Karpas-422 (cell line): ENCODE results near the gene OR10G8. TPM values are rescaled to one million over a fixed set of nuclear protein-coding genes. Genes with fewer than 3 reads are reported as not detected.

Experiments used
- DNase-seq: peaks from one replicate; pipeline ENCODE4 v3.0.0-alpha.2; 2015
- H2AFZ ChIP-seq: fragments of 200-600 bp; sonication (generic); 2 replicates; pipeline ENCODE4 v1.6.1; 2014; ENCODE audit warnings: antibody characterized with exemption, low read length, mixed read lengths
- H3K27ac ChIP-seq: fragments of 200-600 bp; sonication (generic); 2 replicates; pipeline ENCODE4 v1.5.1; 2014; ENCODE audit warnings: mild to moderate bottlenecking, low read length, moderate library complexity
- H3K27me3 ChIP-seq: fragments of 200-600 bp; sonication (generic); 2 replicates; pipeline ENCODE4 v1.6.1; 2014; ENCODE audit warnings: low read length, mixed read lengths
- H3K36me3 ChIP-seq: fragments of 200-600 bp; sonication (generic); 2 replicates; pipeline ENCODE4 v1.6.1; 2014; ENCODE audit warnings: low read length, mixed read lengths; ENCODE audit not compliant: insufficient read depth
- H3K4me1 ChIP-seq: fragments of 200-600 bp; sonication (generic); 2 replicates; pipeline ENCODE4 v1.6.1; 2014; ENCODE audit warnings: mild to moderate bottlenecking, low read length, mixed read lengths
- H3K4me2 ChIP-seq: fragments of 200-600 bp; sonication (generic); 2 replicates; pipeline ENCODE4 v1.6.1; 2014; ENCODE audit warnings: low read length, low read depth, mild to moderate bottlenecking; ENCODE audit not compliant: poor library complexity, severe bottlenecking
- H3K4me3 ChIP-seq: fragments of 200-600 bp; sonication (generic); 2 replicates; pipeline ENCODE4 v1.5.1; 2014; ENCODE audit warnings: mild to moderate bottlenecking, antibody characterized with exemption, low read length, mixed read lengths
- H3K79me2 ChIP-seq: fragments of 200-600 bp; sonication (generic); 2 replicates; pipeline ENCODE4 v1.6.1; 2014; ENCODE audit warnings: mild to moderate bottlenecking, low read length, mixed read lengths
- H3K9ac ChIP-seq: fragments of 200-600 bp; sonication (generic); 2 replicates; pipeline ENCODE4 v1.6.0; 2014; ENCODE audit warnings: low read length
- H3K9me2 ChIP-seq: fragments of 200-600 bp; sonication (generic), shearing (Covaris generic); replicated peaks from 2 replicates; pipeline ENCODE4 v1.6.0; 2014; ENCODE audit warnings: mild to moderate bottlenecking, low read length, moderate library complexity; ENCODE audit not compliant: insufficient read depth
- H3K9me3 ChIP-seq: fragments of 300-700, 200-600 bp; sonication (generic); 2 replicates; pipeline ENCODE4 v1.6.1; 2014; ENCODE audit warnings: low read length, mixed read lengths
- H4K20me1 ChIP-seq: fragments of 200-600 bp; sonication (generic); 2 replicates; pipeline ENCODE4 v1.6.1; 2014; ENCODE audit warnings: mild to moderate bottlenecking, antibody characterized with exemption, low read length, low read depth; ENCODE audit not compliant: insufficient read depth
- total RNA-seq: library from RNA; depleted of rRNA; stranded (reverse); fragments of >200 nt; shearing (Covaris generic); gene quantifications from 2 replicates; pipeline ENCODE4 v1.2.3, GENCODE V29; 2014; ENCODE audit warnings: low replicate concordance

The OR10G8 gene
- total RNA-seq, 1 experiment from 2014 or later, result not detected

- Histone ChIP-seq H3K27ac (no peak within 1 kb of the TSS), H3K27me3 (no peaks in the 10 kb centered on the region), H3K9me3 (no peaks in the 10 kb centered on the region), H2AFZ (no peak within 1 kb of the TSS), H3K4me3 (no peak within 1 kb of the TSS), H3K9me2 (no peaks in the 10 kb centered on the region), H3K36me3 (no peaks in the 10 kb centered on the region), H4K20me1 (no peaks in the 10 kb centered on the region), H3K4me2 (no peak within 1 kb of the TSS), H3K4me1 (no peaks in the 10 kb centered on the region), H3K9ac (no peak within 1 kb of the TSS), H3K79me2 (no peaks in the 10 kb centered on the region)
- no peak for DNase-seq
These were observed 14.7 kb downstream of the OR10G8 start, which contains the start of gene OR10G7 for GRCh38 chr11:124041254-124041653. OR10G7 (minus strand) TSS chr11:124041325; CDS start chr11:124039001, 2,324 bp downstream.

DNA sequence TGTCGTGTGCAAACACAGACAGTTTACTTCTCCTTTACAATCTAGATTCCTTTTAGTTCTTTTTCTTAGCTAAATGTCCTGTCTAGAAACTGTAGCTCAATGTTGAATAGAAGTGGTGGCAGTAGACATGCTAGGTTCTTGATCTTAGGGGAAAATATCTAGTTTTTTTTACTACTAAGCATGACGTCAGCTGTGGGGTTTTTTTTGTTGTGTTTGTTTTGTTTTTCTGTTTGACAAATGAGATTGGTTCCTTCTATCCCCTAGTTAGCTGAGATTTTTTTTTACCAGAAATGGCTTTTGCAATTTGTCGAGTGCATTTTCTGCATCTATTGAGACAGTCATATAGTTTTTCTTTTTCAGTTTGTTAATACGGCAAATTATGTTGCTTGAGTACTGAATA lies 16.8 kb downstream of the OR10G8 start:
- no peak for DNase-seq
- Histone ChIP-seq H3K9me3 (no peaks in the 10 kb centered on the region), H3K36me3 (no peaks in the 10 kb centered on the region), H3K27ac (no peak overlapping the region), H3K4me3 (no peak overlapping the region), H3K4me2 (no peak overlapping the region), H3K27me3 (no peaks in the 10 kb centered on the region), H3K9me2 (no peaks in the 10 kb centered on the region), H3K9ac (no peak overlapping the region), H4K20me1 (no peaks in the 10 kb centered on the region), H2AFZ (no peak overlapping the region), H3K4me1 (no peaks in the 10 kb centered on the region), H3K79me2 (no peaks in the 10 kb centered on the region)

GRCh38 chr11:124050748-124051147 lies 24.1 kb downstream of the OR10G8 start:
- Histone ChIP-seq H3K4me3 (no peak overlapping the region), H3K9me2 (no peaks in the 10 kb centered on the region), H3K9me3 (no peaks in the 10 kb centered on the region), H3K4me2 (no peak overlapping the region), H3K36me3 (no peaks in the 10 kb centered on the region), H3K27me3 (no peaks in the 10 kb centered on the region), H3K4me1 (no peaks in the 10 kb centered on the region), H2AFZ (no peak overlapping the region), H3K27ac (no peak overlapping the region), H3K9ac (no peak overlapping the region), H3K79me2 (no peaks in the 10 kb centered on the region), H4K20me1 (no peaks in the 10 kb centered on the region)
- no peak for DNase-seq

DNA sequence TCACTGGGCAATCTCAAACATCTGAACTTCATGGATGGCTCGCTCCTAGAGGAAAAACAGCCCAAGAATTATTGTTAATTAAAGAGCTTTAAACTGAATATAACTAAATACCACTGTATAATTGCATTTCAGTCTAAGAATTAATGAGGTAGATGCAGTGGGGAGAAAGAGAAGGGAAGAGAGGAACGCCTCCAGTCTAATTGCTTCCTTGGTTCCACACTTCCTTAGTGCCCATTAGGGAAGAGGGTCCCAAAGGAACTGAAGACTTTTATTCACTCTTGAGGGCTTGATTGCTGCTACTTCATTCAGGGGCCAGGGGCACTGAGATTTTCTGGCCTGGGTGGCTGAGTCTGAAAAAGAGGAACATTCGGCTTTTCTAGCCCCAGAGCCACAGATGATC lies 26.4 kb downstream of the OR10G8 start:
- H3K36me3 ChIP-seq, result no peaks in the 10 kb centered on the region
- no peak overlapping the region for H2AFZ ChIP-seq
- H3K4me2 ChIP-seq, result no peak overlapping the region
- no peak overlapping the region for H3K9ac ChIP-seq
- no peaks in the 10 kb centered on the region for H4K20me1 ChIP-seq
- H3K27me3 ChIP-seq, result no peaks in the 10 kb centered on the region
- no peak overlapping the region for H3K4me3 ChIP-seq
- H3K9me2 ChIP-seq, result no peaks in the 10 kb centered on the region
- no peaks in the 10 kb centered on the region for H3K9me3 ChIP-seq
- H3K4me1 ChIP-seq, result no peaks in the 10 kb centered on the region
- no peak for DNase-seq
- no peaks in the 10 kb centered on the region for H3K79me2 ChIP-seq
- no peak overlapping the region for H3K27ac ChIP-seq

DNA sequence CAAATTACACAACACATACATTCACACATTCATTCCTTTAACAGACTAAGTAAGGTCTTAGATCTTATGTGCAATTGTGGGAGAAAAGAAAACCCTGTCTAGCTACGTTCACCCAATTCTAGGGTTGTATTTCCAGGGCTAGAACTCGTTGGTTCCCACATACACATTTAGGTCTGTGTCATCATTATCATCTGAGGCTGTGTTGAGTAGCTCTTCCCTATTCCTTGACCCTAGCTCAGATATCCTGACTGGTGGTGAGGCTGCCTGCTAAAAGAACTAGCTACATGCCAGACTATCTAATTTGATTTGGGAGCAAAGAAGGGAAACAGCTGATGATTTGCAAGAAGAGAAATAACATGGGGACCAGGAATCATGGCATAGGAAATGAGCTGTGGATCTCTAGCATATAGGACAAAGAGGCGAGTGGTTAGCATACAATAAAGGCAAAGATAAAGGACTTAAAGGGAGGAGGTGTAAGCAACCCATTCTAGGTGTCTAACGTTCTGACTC lies 42.1 kb downstream of the OR10G8 start:
- H4K20me1 ChIP-seq, result no peaks in the 10 kb centered on the region
- H3K4me1 ChIP-seq, result peaks cover 8% of the 10 kb centered on the region
- H3K27ac ChIP-seq, result no peak overlapping the region
- H3K36me3 ChIP-seq, result no peaks in the 10 kb centered on the region
- no peak overlapping the region for H3K4me3 ChIP-seq
- no peak overlapping the region for H3K4me2 ChIP-seq
- no peaks in the 10 kb centered on the region for H3K27me3 ChIP-seq
- no peaks in the 10 kb centered on the region for H3K79me2 ChIP-seq
- H3K9ac ChIP-seq, result no peak overlapping the region
- no peaks in the 10 kb centered on the region for H3K9me2 ChIP-seq
- no peaks in the 10 kb centered on the region for H3K9me3 ChIP-seq
- DNase-seq, result no peak
- H2AFZ ChIP-seq, result no peak overlapping the region

GRCh38 chr11:124069429-124070401 lies 43.1 kb downstream of the OR10G8 start:
- H3K9me3 ChIP-seq, result no peaks in the 10 kb centered on the region
- H3K79me2 ChIP-seq, result no peaks in the 10 kb centered on the region
- H2AFZ ChIP-seq, result no peak overlapping the region
- H3K4me2 ChIP-seq, result no peak overlapping the region
- peak; percentile 72 for DNase-seq
- H3K27ac ChIP-seq, result no peak overlapping the region
- H4K20me1 ChIP-seq, result no peaks in the 10 kb centered on the region
- no peaks in the 10 kb centered on the region for H3K27me3 ChIP-seq
- peaks cover 8% of the 10 kb centered on the region for H3K4me1 ChIP-seq
- H3K9ac ChIP-seq, result no peak overlapping the region
- no peaks in the 10 kb centered on the region for H3K9me2 ChIP-seq
- H3K4me3 ChIP-seq, result no peak overlapping the region
- no peaks in the 10 kb centered on the region for H3K36me3 ChIP-seq

DNA sequence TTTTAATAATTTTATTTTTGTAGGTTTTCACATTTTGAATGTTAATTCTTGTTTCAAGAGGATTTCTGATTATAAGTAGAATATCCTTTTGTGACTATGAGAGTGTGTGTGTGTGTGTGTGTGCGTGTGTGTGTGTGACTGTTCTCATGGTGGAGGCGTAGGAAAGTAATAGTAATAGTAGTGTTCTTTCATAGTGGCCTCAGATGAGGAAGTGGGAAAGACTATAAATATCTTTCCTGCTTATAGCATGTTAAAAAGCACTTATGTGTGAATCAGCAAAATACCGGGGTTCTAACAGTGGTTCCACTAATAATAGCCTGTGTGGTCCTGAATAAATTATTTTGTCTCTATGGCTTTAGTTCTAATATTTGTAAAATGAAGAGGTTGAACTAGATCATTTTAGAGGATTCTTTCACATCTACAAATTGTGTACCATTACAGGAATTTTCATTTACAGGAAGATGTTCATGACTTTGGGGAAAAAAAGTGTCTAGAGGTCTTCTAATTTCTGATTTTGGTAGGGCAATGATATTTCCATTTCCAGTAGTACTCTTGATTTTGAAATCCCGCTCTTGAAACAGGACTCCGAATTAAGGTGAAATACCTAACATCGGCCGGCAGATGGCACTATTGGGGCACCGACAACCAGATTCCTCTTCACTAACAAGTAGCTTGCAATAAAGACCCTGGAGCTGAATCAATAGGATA lies 44.5 kb downstream of the OR10G8 start:
- peaks cover 8% of the 10 kb centered on the region for H3K4me1 ChIP-seq
- no peak overlapping the region for H3K27ac ChIP-seq
- no peaks in the 10 kb centered on the region for H3K36me3 ChIP-seq
- no peak overlapping the region for H3K4me3 ChIP-seq
- no peak overlapping the region for H3K9ac ChIP-seq
- no peaks in the 10 kb centered on the region for H4K20me1 ChIP-seq
- peak; percentile 74 for DNase-seq
- no peaks in the 10 kb centered on the region for H3K9me2 ChIP-seq
- H3K79me2 ChIP-seq, result no peaks in the 10 kb centered on the region
- H3K9me3 ChIP-seq, result no peaks in the 10 kb centered on the region
- H2AFZ ChIP-seq, result no peak overlapping the region
- H3K4me2 ChIP-seq, result peak overlapping the region; percentile 44
- no peaks in the 10 kb centered on the region for H3K27me3 ChIP-seq

DNA sequence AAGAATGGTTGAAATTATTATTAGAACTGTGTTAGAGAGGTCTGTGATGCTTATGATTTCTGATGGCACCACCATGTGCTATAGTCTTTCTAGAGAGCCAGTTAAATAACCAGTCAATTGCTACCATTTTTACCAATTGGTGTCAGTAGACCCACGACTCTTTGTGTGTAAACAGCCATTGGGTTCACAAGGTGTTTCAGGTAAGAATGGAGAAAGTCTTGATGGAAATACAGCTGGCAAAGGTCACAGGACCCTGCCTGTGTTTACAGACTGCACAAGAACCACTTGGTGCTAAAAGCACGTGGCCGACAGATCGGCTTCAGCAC lies 45.0 kb downstream of the OR10G8 start:
- H4K20me1 ChIP-seq, result no peaks in the 10 kb centered on the region
- no peak overlapping the region for H3K27ac ChIP-seq
- no peaks in the 10 kb centered on the region for H3K27me3 ChIP-seq
- no peak for DNase-seq
- no peak overlapping the region for H3K4me2 ChIP-seq
- no peaks in the 10 kb centered on the region for H3K79me2 ChIP-seq
- no peak overlapping the region for H3K4me3 ChIP-seq
- H2AFZ ChIP-seq, result no peak overlapping the region
- no peaks in the 10 kb centered on the region for H3K36me3 ChIP-seq
- H3K9ac ChIP-seq, result no peak overlapping the region
- H3K4me1 ChIP-seq, result peaks cover 8% of the 10 kb centered on the region
- H3K9me3 ChIP-seq, result no peaks in the 10 kb centered on the region
- H3K9me2 ChIP-seq, result no peaks in the 10 kb centered on the region
